ENCODE results near the gene SLC6A15.

DNA sequence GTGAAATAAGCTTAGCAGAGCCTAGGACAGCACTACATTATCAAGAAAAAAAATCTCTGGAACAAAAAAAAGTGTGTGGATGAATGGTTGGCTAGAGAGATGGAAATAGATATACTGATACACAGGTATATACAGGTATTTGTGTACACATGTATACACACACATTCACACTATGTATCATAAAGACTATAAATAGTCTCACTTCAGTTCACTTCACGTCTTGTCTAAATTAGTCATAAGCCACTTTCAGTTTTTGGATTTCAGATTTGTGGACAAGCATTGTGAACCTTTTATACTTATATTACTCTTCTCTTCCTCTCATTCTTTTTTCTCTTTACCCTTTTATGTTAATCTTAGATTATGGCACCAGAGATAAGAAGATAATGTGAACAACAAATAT lies 41.8 kb upstream of the SLC6A15 start:
- TF ChIP-seq, protein P1, sequence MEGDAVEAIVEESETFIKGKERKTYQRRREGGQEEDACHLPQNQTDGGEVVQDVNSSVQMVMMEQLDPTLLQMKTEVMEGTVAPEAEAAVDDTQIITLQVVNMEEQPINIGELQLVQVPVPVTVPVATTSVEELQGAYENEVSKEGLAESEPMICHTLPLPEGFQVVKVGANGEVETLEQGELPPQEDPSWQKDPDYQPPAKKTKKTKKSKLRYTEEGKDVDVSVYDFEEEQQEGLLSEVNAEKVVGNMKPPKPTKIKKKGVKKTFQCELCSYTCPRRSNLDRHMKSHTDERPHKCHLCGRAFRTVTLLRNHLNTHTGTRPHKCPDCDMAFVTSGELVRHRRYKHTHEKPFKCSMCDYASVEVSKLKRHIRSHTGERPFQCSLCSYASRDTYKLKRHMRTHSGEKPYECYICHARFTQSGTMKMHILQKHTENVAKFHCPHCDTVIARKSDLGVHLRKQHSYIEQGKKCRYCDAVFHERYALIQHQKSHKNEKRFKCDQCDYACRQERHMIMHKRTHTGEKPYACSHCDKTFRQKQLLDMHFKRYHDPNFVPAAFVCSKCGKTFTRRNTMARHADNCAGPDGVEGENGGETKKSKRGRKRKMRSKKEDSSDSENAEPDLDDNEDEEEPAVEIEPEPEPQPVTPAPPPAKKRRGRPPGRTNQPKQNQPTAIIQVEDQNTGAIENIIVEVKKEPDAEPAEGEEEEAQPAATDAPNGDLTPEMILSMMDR (IDR thresholded peaks at IDR 0.05; ENCODE audit: extremely low read depth in 1 of 2, insufficient read depth in 1 of 2, low read depth in 1 of 2, low read length in 2 of 2) = no peak
- TF ChIP-seq EZH2 (IDR thresholded peaks at IDR 0.05; ENCODE audit: borderline replicate concordance, low read depth, low read length, severe bottlenecking) = no peak
- no peak for TF ChIP-seq POLR2AphosphoS5 (IDR thresholded peaks at IDR 0.05; ENCODE audit: insufficient read depth, low read depth, low read length)
- TF ChIP-seq, protein P2, sequence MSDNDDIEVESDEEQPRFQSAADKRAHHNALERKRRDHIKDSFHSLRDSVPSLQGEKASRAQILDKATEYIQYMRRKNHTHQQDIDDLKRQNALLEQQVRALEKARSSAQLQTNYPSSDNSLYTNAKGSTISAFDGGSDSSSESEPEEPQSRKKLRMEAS (IDR thresholded peaks at IDR 0.05; ENCODE audit: insufficient read depth, insufficient read length) = no peak
- no peak for TF ChIP-seq POLR2A (IDR thresholded peaks at IDR 0.05; ENCODE audit: low read depth, low read length)
- no peak for TF ChIP-seq MYC (IDR thresholded peaks at IDR 0.05; ENCODE audit: low read depth, low read length)
- TF ChIP-seq GATA2 (IDR thresholded peaks at IDR 0.05; ENCODE audit: insufficient read depth, insufficient read length, low read depth, low read length) = no peak

Data from endothelial cell of umbilical vein (primary cell).